PC-3 (cell line): ENCODE measurements around the gene ARIH2. TPM values are rescaled to one million over a fixed set of nuclear protein-coding genes. Genes with fewer than 3 reads are reported as not detected.

Experiments used
- ATAC-seq: fragments of 200-7000 bp; cut with Tn5 transposase; 2 replicates; pipeline ENCODE4 v1.9.1; 2020; ENCODE audit warnings: mild to moderate bottlenecking, moderate library complexity
- BruUV-seq: library from RNA; stranded (reverse); fragments of 400-500 nt; replicated peaks from 2 replicates; lab custom pipeline; 2021; lab: Mats Ljungman, UMichigan
- CTCF ChIA-PET: fragments of 300-600 bp; sonication (Branson Sonifier 250); formaldehyde crosslinking; loops from one replicate; lab custom pipeline; 2022; ENCODE audit warnings: antibody characterized with exemption; lab: Charles Lee
- POLR2A ChIA-PET: fragments of 300-600 bp; sonication (Branson Sonifier 250); formaldehyde crosslinking; loops from one replicate; lab custom pipeline; 2022; ENCODE audit warnings: antibody characterized with exemption; ENCODE audit not compliant: unreplicated experiment; lab: Charles Lee
- DNase-seq: peaks from one replicate; pipeline ENCODE4 v3.0.0-alpha.2; 2015
- H2AFZ ChIP-seq: fragments of 300-600 bp; sonication (generic); 2 replicates; pipeline ENCODE4 v1.6.0; 2016; ENCODE audit warnings: antibody characterized with exemption, low read length
- H3F3A ChIP-seq: fragments of 300-600 bp; sonication (generic); one replicate; pipeline ENCODE4 v1.6.0; 2017; ENCODE audit warnings: antibody characterized with exemption, low read length, control low read depth, mild to moderate bottlenecking; ENCODE audit not compliant: unreplicated experiment
- H3K27ac ChIP-seq: fragments of 300-600 bp; sonication (generic); 2 replicates; pipeline ENCODE4 v1.5.1; 2016; ENCODE audit warnings: mild to moderate bottlenecking, low read length
- H3K27me3 ChIP-seq: fragments of 300-600 bp; sonication (generic); 2 replicates; pipeline ENCODE4 v1.6.1; 2016; ENCODE audit warnings: low read length, mixed read lengths
- H3K36me3 ChIP-seq: fragments of 300-600 bp; sonication (generic); 2 replicates; pipeline ENCODE4 v1.6.1; 2016; ENCODE audit warnings: low read depth, mixed run types, low read length, mixed read lengths
- H3K4me1 ChIP-seq: fragments of 300-600 bp; sonication (generic); 2 replicates; pipeline ENCODE4 v1.5.1; 2016; ENCODE audit warnings: low read length; ENCODE audit not compliant: insufficient read depth
- H3K4me2 ChIP-seq: fragments of 300-600 bp; sonication (generic); 2 replicates; pipeline ENCODE4 v1.6.0; 2016; ENCODE audit warnings: low read length
- H3K4me3 ChIP-seq: fragments of 300-600 bp; sonication (generic); 2 replicates; pipeline ENCODE4 v1.5.1; 2016; ENCODE audit warnings: mild to moderate bottlenecking, low read length, mixed read lengths
- H3K79me2 ChIP-seq: fragments of 300-600 bp; sonication (generic); 2 replicates; pipeline ENCODE4 v1.6.1; 2017; ENCODE audit warnings: low read length, mixed read lengths
- H3K9ac ChIP-seq: fragments of 300-600 bp; sonication (generic); 2 replicates; pipeline ENCODE4 v1.6.0; 2016; ENCODE audit warnings: mild to moderate bottlenecking, low read length
- H3K9me2 ChIP-seq: fragments of 300-600 bp; sonication (generic); replicated peaks from 2 replicates; pipeline ENCODE4 v1.6.1; 2016; ENCODE audit warnings: mixed run types, low read length, mixed read lengths
- H3K9me3 ChIP-seq: fragments of 300-600 bp; sonication (generic); 2 replicates; pipeline ENCODE4 v1.6.1; 2016; ENCODE audit warnings: low read length, mixed read lengths
- H4K20me1 ChIP-seq: fragments of 300-600 bp; sonication (generic); 2 replicates; pipeline ENCODE4 v1.6.1; 2016; ENCODE audit warnings: low read length, mixed read lengths
- EZH2 ChIP-seq: fragments of 300-600 bp; sonication (generic); IDR thresholded peaks from one replicate; pipeline ENCODE4 v1.6.1; 2017; ENCODE audit warnings: antibody characterized with exemption, mild to moderate bottlenecking, low read length; ENCODE audit not compliant: unreplicated experiment
- EZH2phosphoT487 ChIP-seq: fragments of 300-600 bp; sonication (generic); IDR thresholded peaks from 2 replicates; pipeline ENCODE4 v1.6.1; 2018; ENCODE audit warnings: mild to moderate bottlenecking, antibody characterized with exemption, low read length, borderline replicate concordance
- intact Hi-C: fragments of 100-400 bp; cut with micrococcal nuclease; formaldehyde crosslinking; loops from 2 replicates; pipeline ENCODE4 v1.9.0; 2023
- total RNA-seq: library from RNA; depleted of rRNA; stranded (reverse); fragments of >200 nt; gene quantifications from 2 replicates; pipeline ENCODE4 v1.2.3, GENCODE V29; 2014
- TF ChIP-seq, protein P1 (sequence below): fragments of 300-600 bp; sonication (generic); conservative IDR thresholded peaks from 2 replicates; pipeline ENCODE4 v1.5.1; 2017; ENCODE audit warnings: antibody characterized with exemption, low read depth, mild to moderate bottlenecking, low read length

Gene ARIH2
- total RNA-seq, 1 experiment from 2014 or later: 136 TPM

DNA sequence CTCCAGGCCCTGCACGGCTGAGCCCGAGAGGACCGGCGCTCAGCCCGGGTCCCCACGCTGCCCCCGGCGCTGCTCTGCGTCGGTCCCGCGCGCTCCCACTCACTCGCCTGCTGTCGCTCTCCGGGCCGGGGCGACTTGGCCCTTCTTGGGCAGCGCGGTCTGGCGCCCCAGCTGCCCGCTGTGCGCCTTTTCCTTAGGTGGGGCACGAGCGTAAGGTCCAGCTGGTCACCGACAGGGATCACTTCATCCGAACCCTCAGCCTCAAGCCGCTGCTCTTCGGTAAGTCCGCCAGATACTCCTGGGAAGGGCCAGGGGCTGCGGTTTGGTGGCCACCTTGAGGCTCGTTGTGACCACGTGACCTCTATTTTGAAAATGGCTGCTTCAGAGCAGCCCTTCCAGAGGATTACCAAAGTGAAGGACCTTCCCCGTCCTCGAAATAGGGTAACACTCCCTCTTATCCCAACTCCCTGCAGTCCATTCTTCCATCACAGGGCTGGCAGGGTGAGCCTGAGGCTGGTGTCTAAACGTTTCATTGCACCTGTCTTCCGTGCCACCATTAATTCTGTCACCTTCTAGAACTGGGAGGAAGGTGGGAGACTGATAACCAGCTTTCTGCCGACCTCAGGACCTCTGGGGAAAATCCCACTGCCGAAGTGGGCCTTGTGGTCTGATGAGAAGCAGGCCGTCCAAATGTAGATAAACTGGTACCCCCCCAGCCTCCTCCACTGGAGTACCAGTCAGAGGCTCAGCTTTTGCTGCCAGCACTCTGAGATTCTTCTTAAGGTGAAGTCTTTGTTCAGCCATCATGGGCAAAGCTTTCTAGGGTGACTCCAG lies 72.2 kb downstream of the ARIH2 start:
- Histone ChIP-seq H3K27ac (peak overlapping the region; percentile 28), H3K9ac (peak overlapping the region; percentile 78), H3K4me2 (peak overlapping the region; percentile 94), H3K9me2 (no peaks in the 10 kb centered on the region), H3K79me2 (peaks cover 48% of the 10 kb centered on the region), H3K36me3 (no peaks in the 10 kb centered on the region; the same call in 1 of the 2 replicates), H3K27me3 (no peaks in the 10 kb centered on the region), H3K9me3 (no peaks in the 10 kb centered on the region), H3K4me3 (peak overlapping the region; percentile 90), H4K20me1 (no peaks in the 10 kb centered on the region), H3F3A (no peaks in the 10 kb centered on the region), H2AFZ (peak overlapping the region; percentile 94), H3K4me1 (peaks cover 22% of the 10 kb centered on the region)
- no peak for TF ChIP-seq EZH2phosphoT487
- TF ChIP-seq EZH2: no peak
- TF ChIP-seq, protein P1, sequence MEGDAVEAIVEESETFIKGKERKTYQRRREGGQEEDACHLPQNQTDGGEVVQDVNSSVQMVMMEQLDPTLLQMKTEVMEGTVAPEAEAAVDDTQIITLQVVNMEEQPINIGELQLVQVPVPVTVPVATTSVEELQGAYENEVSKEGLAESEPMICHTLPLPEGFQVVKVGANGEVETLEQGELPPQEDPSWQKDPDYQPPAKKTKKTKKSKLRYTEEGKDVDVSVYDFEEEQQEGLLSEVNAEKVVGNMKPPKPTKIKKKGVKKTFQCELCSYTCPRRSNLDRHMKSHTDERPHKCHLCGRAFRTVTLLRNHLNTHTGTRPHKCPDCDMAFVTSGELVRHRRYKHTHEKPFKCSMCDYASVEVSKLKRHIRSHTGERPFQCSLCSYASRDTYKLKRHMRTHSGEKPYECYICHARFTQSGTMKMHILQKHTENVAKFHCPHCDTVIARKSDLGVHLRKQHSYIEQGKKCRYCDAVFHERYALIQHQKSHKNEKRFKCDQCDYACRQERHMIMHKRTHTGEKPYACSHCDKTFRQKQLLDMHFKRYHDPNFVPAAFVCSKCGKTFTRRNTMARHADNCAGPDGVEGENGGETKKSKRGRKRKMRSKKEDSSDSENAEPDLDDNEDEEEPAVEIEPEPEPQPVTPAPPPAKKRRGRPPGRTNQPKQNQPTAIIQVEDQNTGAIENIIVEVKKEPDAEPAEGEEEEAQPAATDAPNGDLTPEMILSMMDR: no peak
- peak; percentile 23 for DNase-seq
- POLR2A ChIA-PET: interaction anchor here (1.1 to 1.2 kb wide), 2 partner anchors 17 to 31 kb away, joined by 3 to 5 read pairs; partner anchors contain the start of genes NDUFAF3 and WDR6
- TSS peak; percentile 37 for BruUV-seq
- CTCF ChIA-PET: interaction anchor here (0.5 to 1.6 kb wide), 2 partner anchors 16 to 26 kb away, joined by 3 to 5 read pairs; partner anchors contain the start of gene WDR6
- ATAC-seq: peak; percentile 13
- intact Hi-C loops: loop anchor here (1.0 kb wide), 1 partner anchor 16 kb away; the partner anchor contains the start of gene WDR6

DNA sequence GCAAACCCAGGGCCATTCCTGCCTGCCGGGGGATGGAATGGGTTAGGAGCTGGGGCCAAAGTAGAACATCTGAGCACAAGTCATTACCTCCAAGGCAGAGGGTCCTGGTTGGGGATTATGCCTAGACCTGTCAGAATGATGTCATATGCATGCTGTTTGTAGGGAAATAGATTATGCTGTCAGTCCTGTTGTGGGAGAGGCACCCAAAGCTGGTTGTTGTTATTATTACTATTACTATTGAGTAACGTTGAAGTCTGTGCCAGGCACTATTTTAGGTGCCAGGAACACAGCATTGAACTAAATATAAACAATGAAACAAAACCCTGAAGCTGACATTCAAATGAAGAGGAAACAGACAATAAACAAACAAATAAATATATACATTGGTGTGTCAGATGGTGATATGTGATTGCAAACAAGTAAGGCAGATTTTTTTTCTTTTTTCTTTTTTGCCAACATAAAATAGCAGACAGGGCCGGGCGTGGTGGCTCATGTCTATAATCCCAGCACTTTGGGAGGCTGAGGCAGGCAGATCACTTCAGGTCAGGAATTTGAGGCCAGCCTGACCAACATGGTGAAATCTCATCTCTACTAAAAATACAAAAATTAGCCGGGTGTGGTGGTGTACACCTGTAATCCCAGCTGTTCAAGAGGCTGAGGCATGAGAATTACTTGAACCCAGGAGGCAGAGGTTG lies 73.4 kb downstream of the ARIH2 start:
- Histone ChIP-seq H3K36me3 (no peaks in the 10 kb centered on the region), H3K27ac (no peak overlapping the region), H3K4me3 (peak overlapping the region; percentile 90), H3K9ac (no peak overlapping the region), H3K9me3 (no peaks in the 10 kb centered on the region), H3K79me2 (peaks cover 48% of the 10 kb centered on the region), H4K20me1 (no peaks in the 10 kb centered on the region), H3K27me3 (no peaks in the 10 kb centered on the region), H3F3A (no peaks in the 10 kb centered on the region), H3K4me2 (peak overlapping the region; percentile 94), H2AFZ (no peak overlapping the region), H3K9me2 (no peaks in the 10 kb centered on the region), H3K4me1 (peaks cover 22% of the 10 kb centered on the region)
- DNase-seq (no peak), ATAC-seq (no peak)
- TF ChIP-seq, protein P1: no peak
- no peak for TF ChIP-seq EZH2
- no peak for TF ChIP-seq EZH2phosphoT487
- ChIA-PET POLR2A (interaction anchor here (1.1 to 1.2 kb wide), 2 partner anchors 15 to 30 kb away, joined by 3 to 5 read pairs; partner anchors contain the start of genes NDUFAF3 and WDR6), CTCF (interaction anchor here (0.5 to 1.6 kb wide), 2 partner anchors 15 to 25 kb away, joined by 3 to 5 read pairs; partner anchors contain the start of gene WDR6)
- intact Hi-C loops: loop anchor here (1.0 kb wide), 1 partner anchor 15 kb away; the partner anchor contains the start of gene WDR6
- BruUV-seq: no TSS peak
